HCT116 (cell line): Measurements from ENCODE around the gene MBOAT7. TPM values are rescaled to one million over a fixed set of nuclear protein-coding genes. Genes with fewer than 3 reads are reported as not detected.

Experiments
- ATAC-seq: fragments of 200-7000 bp; cut with Tn5 transposase; 2 replicates; pipeline ENCODE4 v1.9.1; 2020; ENCODE audit warnings: mild to moderate bottlenecking, moderate library complexity
- BruUV-seq: library from RNA; stranded (reverse); fragments of 400-500 nt; replicated peaks from 2 replicates; lab custom pipeline; 2021; lab: Mats Ljungman, UMichigan
- CTCF ChIA-PET: fragments of 300-600 bp; sonication (Branson Sonifier 250); formaldehyde crosslinking; loops from one replicate; lab custom pipeline; 2021; ENCODE audit warnings: antibody characterized with exemption; lab: Charles Lee
- POLR2A ChIA-PET: fragments of 300-600, 350-600 bp; sonication (Branson Sonifier 250); formaldehyde crosslinking; loops from one replicate; lab custom pipeline; 2021; ENCODE audit warnings: antibody characterized with exemption; lab: Charles Lee
- RAD21 ChIA-PET, 2 experiments: fragments of 300-600 bp; sonication (Branson Sonifier 250); formaldehyde crosslinking; loops; one replicate each; lab custom pipeline; 2023; ENCODE audit warnings: low total read pairs in 2 of 2; ENCODE audit not compliant: uncharacterized antibody in 2 of 2, unreplicated experiment in 2 of 2, low non-redundant PET in 1 of 2; lab: Charles Lee
- DNase-seq: peaks from one replicate; pipeline ENCODE4 v3.0.0-alpha.2; 2010; ENCODE audit warnings: low read depth, low spot score
- H2AFZ ChIP-seq: fragments of 200-600 bp; shearing (Covaris generic), sonication (generic); 2 replicates; pipeline ENCODE4 v1.6.1; 2017; ENCODE audit warnings: low read depth, mixed run types, mixed read lengths, antibody characterized with exemption, low read length; ENCODE audit not compliant: poor library complexity, severe bottlenecking
- H3K27ac ChIP-seq: 2 replicates; pipeline ENCODE4 v1.5.1; 2012; ENCODE audit warnings: low read depth, low read length
- H3K27me3 ChIP-seq: fragments of 200-600 bp; sonication (generic); 2 replicates; pipeline ENCODE4 v1.6.1; 2016; ENCODE audit warnings: mixed run types, low read length, mixed read lengths; ENCODE audit not compliant: insufficient read depth
- H3K36me3 ChIP-seq, 2 experiments: fragments of 200-500 bp in 1 of 2; fragments of 200-600 bp in 1 of 2; sonication (Bioruptor generic) in 1 of 2; sonication (generic) in 1 of 2; 2 replicates each; pipeline versions ENCODE4 v1.5.1 to v1.6.1; 2014 to 2016; ENCODE audit warnings: low read length in 2 of 2, inconsistent platforms in 1 of 2, mixed read lengths in 1 of 2, mixed run types in 1 of 2; ENCODE audit not compliant: insufficient read depth in 2 of 2, control insufficient read depth in 1 of 2
- H3K4me1 ChIP-seq, 2 experiments: fragments of 200-600 bp in 1 of 2; sonication (generic) in 1 of 2; 2 replicates each; pipeline versions ENCODE4 v1.5.1 to v1.6.1; 2012 to 2017; ENCODE audit warnings: low read length in 2 of 2, inconsistent platforms in 1 of 2, mild to moderate bottlenecking in 1 of 2, mixed read lengths in 1 of 2, mixed run types in 1 of 2, moderate library complexity in 1 of 2; ENCODE audit not compliant: insufficient read depth in 2 of 2, control insufficient read depth in 1 of 2
- H3K4me2 ChIP-seq: fragments of 200-600 bp; sonication (generic); 2 replicates; pipeline ENCODE4 v1.6.1; 2017; ENCODE audit warnings: mixed run types, low read length, mixed read lengths
- H3K4me3 ChIP-seq, 2 experiments: fragments of 200-600 bp in 1 of 2; sonication (generic) in 1 of 2; replicated peaks in 1 of 2; 2 replicates each; pipeline ENCODE4 v1.5.1; 2011 to 2016; ENCODE audit warnings: low read length in 2 of 2, control low read depth in 1 of 2, low read depth in 1 of 2, mild to moderate bottlenecking in 1 of 2, mixed read lengths in 1 of 2, mixed run types in 1 of 2
- H3K79me2 ChIP-seq: fragments of 200-600 bp; sonication (generic); 2 replicates; pipeline ENCODE4 v1.6.1; 2017; ENCODE audit warnings: mild to moderate bottlenecking, mixed run types, low read length, moderate library complexity, mixed read lengths; ENCODE audit not compliant: insufficient read depth
- H3K9ac ChIP-seq: fragments of 200-600 bp; sonication (generic); 2 replicates; pipeline ENCODE4 v1.6.1; 2016; ENCODE audit warnings: low read length, mixed read lengths
- H3K9me2 ChIP-seq: fragments of 200-600 bp; sonication (generic), shearing (Covaris generic); 2 replicates; pipeline ENCODE4 v1.6.1; 2017; ENCODE audit warnings: mixed run types, mild to moderate bottlenecking, moderate library complexity; ENCODE audit not compliant: insufficient read depth
- H3K9me3 ChIP-seq, 2 experiments: fragments of 200-500 bp in 1 of 2; fragments of 200-600 bp in 1 of 2; sonication (Bioruptor generic) in 1 of 2; sonication (generic) in 1 of 2; 2 replicates each; pipeline ENCODE4 v1.6.1; 2014 to 2017; ENCODE audit warnings: low read length in 2 of 2, mixed read lengths in 2 of 2, inconsistent platforms in 1 of 2, low read depth in 1 of 2, mild to moderate bottlenecking in 1 of 2, mixed run types in 1 of 2, moderate library complexity in 1 of 2; ENCODE audit not compliant: control insufficient read depth in 1 of 2, insufficient read depth in 1 of 2
- H4K20me1 ChIP-seq: fragments of 200-600 bp; sonication (generic), shearing (Covaris generic); 2 replicates; pipeline ENCODE4 v1.6.1; 2017; ENCODE audit warnings: mixed run types, mild to moderate bottlenecking, moderate library complexity; ENCODE audit not compliant: insufficient read depth
- CBX3 ChIP-seq: IDR thresholded peaks from 2 replicates; pipeline ENCODE4 v1.6.1; 2012; ENCODE audit warnings: low read depth
- CEBPB ChIP-seq: IDR thresholded peaks from 2 replicates; pipeline ENCODE4 v1.6.1; 2012; ENCODE audit warnings: low read depth
- EGR1 ChIP-seq: IDR thresholded peaks from 2 replicates; pipeline ENCODE4 v1.6.1; 2012; ENCODE audit warnings: low read depth
- ELF1 ChIP-seq: IDR thresholded peaks from 2 replicates; pipeline ENCODE4 v1.6.1; 2012; ENCODE audit warnings: low read depth, borderline replicate concordance
- EZH2phosphoT487 ChIP-seq: fragments of 200-600 bp; IDR thresholded peaks from 2 replicates; pipeline ENCODE4 v1.6.1; 2018; ENCODE audit warnings: antibody characterized with exemption, borderline replicate concordance
- JUND ChIP-seq: IDR thresholded peaks from 2 replicates; pipeline ENCODE4 v1.6.1; 2012
- POLR2A ChIP-seq: IDR thresholded peaks from 2 replicates; pipeline ENCODE4 v1.7.0; 2011; ENCODE audit warnings: borderline replicate concordance; ENCODE audit not compliant: insufficient read depth, insufficient read length; ENCODE audit errors: extremely low read depth
- RAD21 ChIP-seq: IDR thresholded peaks from 2 replicates; pipeline ENCODE4 v1.6.1; 2012; ENCODE audit warnings: low read depth, mild to moderate bottlenecking
- SP1 ChIP-seq: IDR thresholded peaks from 2 replicates; pipeline ENCODE4 v1.6.1; 2012; ENCODE audit warnings: low read depth
- SRF ChIP-seq: IDR thresholded peaks from 2 replicates; pipeline ENCODE4 v1.6.1; 2012; ENCODE audit warnings: low read depth
- TCF7L2 ChIP-seq: IDR thresholded peaks from 2 replicates; pipeline ENCODE4 v1.7.0; 2011; ENCODE audit warnings: borderline replicate concordance, inconsistent platforms; ENCODE audit not compliant: insufficient read depth, insufficient read length; ENCODE audit errors: extremely low read depth
- ZFX ChIP-seq: fragments of 450-650 bp; IDR thresholded peaks from 2 replicates; pipeline ENCODE4 v1.6.1; 2017
- ZNF274 ChIP-seq: fragments of 200-500 bp; sonication (Bioruptor generic); IDR thresholded peaks from 2 replicates; pipeline ENCODE4 v1.6.1; 2014; ENCODE audit warnings: mild to moderate bottlenecking, low read depth, low read length, inconsistent platforms
- intact Hi-C: fragments of 100-400 bp; cut with micrococcal nuclease; formaldehyde crosslinking; loops from 2 replicates; pipeline ENCODE4 v1.10.0; 2022
- total RNA-seq: library from RNA; stranded (reverse); gene quantifications from one replicate; pipeline ENCODE4 v1.2.1, GENCODE V29; 2021; ENCODE audit not compliant: unreplicated experiment
- TF ChIP-seq, protein P1 (sequence below): IDR thresholded peaks from 2 replicates; pipeline ENCODE4 v1.6.1; 2012
- TF ChIP-seq, protein P2 (sequence below): IDR thresholded peaks from 2 replicates; pipeline ENCODE4 v1.6.1; 2011; ENCODE audit warnings: mild to moderate bottlenecking, low read length, moderate library complexity; ENCODE audit not compliant: insufficient replicate concordance; ENCODE audit errors: extremely low read depth
- TF ChIP-seq, protein P3 (sequence below), 3 experiments: fragments of 200-600 bp in 1 of 3; sonication (generic) in 1 of 3; IDR thresholded peaks in 2 of 3; conservative IDR thresholded peaks in 1 of 3; 2 replicates each; pipeline ENCODE4 v1.5.1; 2012 to 2017; ENCODE audit warnings: low read depth in 2 of 3, low read length in 2 of 3, antibody characterized with exemption in 1 of 3, borderline replicate concordance in 1 of 3, control low read depth in 1 of 3, mild to moderate bottlenecking in 1 of 3, mixed read lengths in 1 of 3, mixed run types in 1 of 3, moderate library complexity in 1 of 3; ENCODE audit not compliant: insufficient read depth in 1 of 3
- TF ChIP-seq, protein P4 (sequence below): IDR thresholded peaks from 2 replicates; pipeline ENCODE4 v1.6.1; 2012; ENCODE audit warnings: low read depth
- TF ChIP-seq, protein P5 (sequence below): IDR thresholded peaks from 2 replicates; pipeline ENCODE4 v1.6.1; 2012

Gene MBOAT7
- total RNA-seq, 1 experiment from 2014 or later = 113 TPM

DNA sequence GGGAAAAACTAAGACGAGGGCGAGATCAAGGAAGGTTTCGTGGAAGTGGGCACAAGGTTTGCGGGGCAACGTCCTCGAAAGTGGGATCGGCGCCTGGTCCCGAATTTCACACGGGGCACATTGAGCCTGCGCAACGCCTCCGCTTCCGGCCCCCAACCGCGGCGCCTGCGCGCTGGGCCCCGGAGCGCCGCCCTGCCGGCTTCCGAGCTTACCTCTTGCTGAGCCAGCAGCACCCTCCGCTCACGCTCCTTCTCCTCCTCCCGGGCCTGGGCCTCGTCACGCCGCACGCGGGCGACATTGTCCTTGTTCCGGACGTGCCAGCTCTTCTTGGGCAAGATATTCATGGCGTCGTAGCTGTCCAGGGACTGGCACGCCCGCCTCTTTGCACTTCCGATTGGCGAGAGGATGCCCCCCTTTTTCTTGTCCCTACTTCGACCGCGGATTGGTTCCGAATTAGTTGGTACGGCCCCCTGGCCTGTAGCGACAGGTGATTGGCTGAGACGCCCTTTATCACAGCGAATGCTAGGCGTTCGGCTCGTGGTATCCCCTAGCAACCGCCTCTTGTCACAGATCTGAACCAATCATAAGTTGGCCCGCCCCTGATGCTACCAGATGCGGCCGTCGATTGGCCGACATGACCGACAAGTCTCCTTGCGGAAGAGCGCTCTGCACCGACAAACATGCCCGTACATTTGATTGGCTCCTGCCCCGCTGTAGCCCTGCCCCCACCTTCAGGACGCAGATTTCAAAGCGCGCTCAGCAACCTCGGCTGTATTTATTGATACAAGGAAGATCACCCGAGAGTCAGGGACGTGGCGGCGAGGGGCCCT is 29.8 kb downstream of the MBOAT7 start, which contains the start of gene LENG1:
LENG1 (minus strand) TSS at position 370 of the 830 bp plus-strand sequence; CDS start at position 344, 26 bp downstream.
- BruUV-seq = no TSS peak
- peak; percentile 85 for ATAC-seq
- ChIA-PET CTCF (interaction anchor here (0.7 to 1.3 kb wide), 4 partner anchors 9 to 107 kb away, joined by 3 to 6 read pairs (median 4); partner anchors contain the start of genes MBOAT7 and TMC4), POLR2A (interaction anchor here (0.8 to 1.6 kb wide), 4 partner anchors 9 to 40 kb away, joined by 3 to 13 read pairs (median 6); partner anchors contain the start of genes MBOAT7 and TSEN34), RAD21 (no interaction called here)
- Histone ChIP-seq H3K4me2 (peak within 1 kb of the TSS; percentile 96), H3K79me2 (peaks cover 8% of the 10 kb centered on the region), H3K4me3 (peak within 1 kb of the TSS; percentile 82 to 84), H3K36me3 (peaks cover 21 to 23% of the 10 kb centered on the region in 2 experiments; a peak in 3 of 4 replicates), H3K4me1 (peaks cover 26 to 44% of the 10 kb centered on the region in 2 experiments), H3K9ac (peak within 1 kb of the TSS; percentile 91), H4K20me1 (no peaks in the 10 kb centered on the region), H3K9me3 (no peaks in the 10 kb centered on the region), H3K27ac (peak within 1 kb of the TSS; percentile 87), H3K9me2 (no peaks in the 10 kb centered on the region), H2AFZ (no peak within 1 kb of the TSS), H3K27me3 (no peaks in the 10 kb centered on the region)
- intact Hi-C loops = loop anchor here (1.0 kb wide), 1 partner anchor 22 kb away; the partner anchor contains the start of gene CNOT3
- DNase-seq = peak; percentile 100
- TF ChIP-seq EGR1 (peak; percentile 99), POLR2A (peak; percentile 61), JUND (no peak), SP1 (peak; percentile 99), TCF7L2 (peak; percentile 78), EZH2phosphoT487 (no peak), ELF1 (peak; percentile 81; the same call in 1 of the 2 replicates), CEBPB (no peak), ZFX (no peak), RAD21 (no peak), CBX3 (no peak), SRF (no peak), ZNF274 (no peak)
- TF ChIP-seq, protein P1, sequence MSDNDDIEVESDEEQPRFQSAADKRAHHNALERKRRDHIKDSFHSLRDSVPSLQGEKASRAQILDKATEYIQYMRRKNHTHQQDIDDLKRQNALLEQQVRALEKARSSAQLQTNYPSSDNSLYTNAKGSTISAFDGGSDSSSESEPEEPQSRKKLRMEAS = peak; percentile 91
- TF ChIP-seq, protein P2, sequence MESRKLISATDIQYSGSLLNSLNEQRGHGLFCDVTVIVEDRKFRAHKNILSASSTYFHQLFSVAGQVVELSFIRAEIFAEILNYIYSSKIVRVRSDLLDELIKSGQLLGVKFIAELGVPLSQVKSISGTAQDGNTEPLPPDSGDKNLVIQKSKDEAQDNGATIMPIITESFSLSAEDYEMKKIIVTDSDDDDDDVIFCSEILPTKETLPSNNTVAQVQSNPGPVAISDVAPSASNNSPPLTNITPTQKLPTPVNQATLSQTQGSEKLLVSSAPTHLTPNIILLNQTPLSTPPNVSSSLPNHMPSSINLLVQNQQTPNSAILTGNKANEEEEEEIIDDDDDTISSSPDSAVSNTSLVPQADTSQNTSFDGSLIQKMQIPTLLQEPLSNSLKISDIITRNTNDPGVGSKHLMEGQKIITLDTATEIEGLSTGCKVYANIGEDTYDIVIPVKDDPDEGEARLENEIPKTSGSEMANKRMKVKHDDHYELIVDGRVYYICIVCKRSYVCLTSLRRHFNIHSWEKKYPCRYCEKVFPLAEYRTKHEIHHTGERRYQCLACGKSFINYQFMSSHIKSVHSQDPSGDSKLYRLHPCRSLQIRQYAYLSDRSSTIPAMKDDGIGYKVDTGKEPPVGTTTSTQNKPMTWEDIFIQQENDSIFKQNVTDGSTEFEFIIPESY = peak; percentile 9
- TF ChIP-seq, protein P3, sequence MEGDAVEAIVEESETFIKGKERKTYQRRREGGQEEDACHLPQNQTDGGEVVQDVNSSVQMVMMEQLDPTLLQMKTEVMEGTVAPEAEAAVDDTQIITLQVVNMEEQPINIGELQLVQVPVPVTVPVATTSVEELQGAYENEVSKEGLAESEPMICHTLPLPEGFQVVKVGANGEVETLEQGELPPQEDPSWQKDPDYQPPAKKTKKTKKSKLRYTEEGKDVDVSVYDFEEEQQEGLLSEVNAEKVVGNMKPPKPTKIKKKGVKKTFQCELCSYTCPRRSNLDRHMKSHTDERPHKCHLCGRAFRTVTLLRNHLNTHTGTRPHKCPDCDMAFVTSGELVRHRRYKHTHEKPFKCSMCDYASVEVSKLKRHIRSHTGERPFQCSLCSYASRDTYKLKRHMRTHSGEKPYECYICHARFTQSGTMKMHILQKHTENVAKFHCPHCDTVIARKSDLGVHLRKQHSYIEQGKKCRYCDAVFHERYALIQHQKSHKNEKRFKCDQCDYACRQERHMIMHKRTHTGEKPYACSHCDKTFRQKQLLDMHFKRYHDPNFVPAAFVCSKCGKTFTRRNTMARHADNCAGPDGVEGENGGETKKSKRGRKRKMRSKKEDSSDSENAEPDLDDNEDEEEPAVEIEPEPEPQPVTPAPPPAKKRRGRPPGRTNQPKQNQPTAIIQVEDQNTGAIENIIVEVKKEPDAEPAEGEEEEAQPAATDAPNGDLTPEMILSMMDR (IDR thresholded peaks at IDR 0.05 in 2 of 3, conservative IDR thresholded peaks at IDR 0.05 in 1 of 3; ENCODE audit: borderline replicate concordance in 1 of 3, insufficient read depth in 1 of 3, low read depth in 2 of 3, low read length in 2 of 3) = 0 out of 6 replicates have a peak, but pooled peaks of 2 of the 3 experiments have one; percentile 11 to 19
- TF ChIP-seq, protein P4, sequence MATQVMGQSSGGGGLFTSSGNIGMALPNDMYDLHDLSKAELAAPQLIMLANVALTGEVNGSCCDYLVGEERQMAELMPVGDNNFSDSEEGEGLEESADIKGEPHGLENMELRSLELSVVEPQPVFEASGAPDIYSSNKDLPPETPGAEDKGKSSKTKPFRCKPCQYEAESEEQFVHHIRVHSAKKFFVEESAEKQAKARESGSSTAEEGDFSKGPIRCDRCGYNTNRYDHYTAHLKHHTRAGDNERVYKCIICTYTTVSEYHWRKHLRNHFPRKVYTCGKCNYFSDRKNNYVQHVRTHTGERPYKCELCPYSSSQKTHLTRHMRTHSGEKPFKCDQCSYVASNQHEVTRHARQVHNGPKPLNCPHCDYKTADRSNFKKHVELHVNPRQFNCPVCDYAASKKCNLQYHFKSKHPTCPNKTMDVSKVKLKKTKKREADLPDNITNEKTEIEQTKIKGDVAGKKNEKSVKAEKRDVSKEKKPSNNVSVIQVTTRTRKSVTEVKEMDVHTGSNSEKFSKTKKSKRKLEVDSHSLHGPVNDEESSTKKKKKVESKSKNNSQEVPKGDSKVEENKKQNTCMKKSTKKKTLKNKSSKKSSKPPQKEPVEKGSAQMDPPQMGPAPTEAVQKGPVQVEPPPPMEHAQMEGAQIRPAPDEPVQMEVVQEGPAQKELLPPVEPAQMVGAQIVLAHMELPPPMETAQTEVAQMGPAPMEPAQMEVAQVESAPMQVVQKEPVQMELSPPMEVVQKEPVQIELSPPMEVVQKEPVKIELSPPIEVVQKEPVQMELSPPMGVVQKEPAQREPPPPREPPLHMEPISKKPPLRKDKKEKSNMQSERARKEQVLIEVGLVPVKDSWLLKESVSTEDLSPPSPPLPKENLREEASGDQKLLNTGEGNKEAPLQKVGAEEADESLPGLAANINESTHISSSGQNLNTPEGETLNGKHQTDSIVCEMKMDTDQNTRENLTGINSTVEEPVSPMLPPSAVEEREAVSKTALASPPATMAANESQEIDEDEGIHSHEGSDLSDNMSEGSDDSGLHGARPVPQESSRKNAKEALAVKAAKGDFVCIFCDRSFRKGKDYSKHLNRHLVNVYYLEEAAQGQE = no peak
- TF ChIP-seq, protein P5, sequence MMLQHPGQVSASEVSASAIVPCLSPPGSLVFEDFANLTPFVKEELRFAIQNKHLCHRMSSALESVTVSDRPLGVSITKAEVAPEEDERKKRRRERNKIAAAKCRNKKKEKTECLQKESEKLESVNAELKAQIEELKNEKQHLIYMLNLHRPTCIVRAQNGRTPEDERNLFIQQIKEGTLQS = no peak
